Thyroid gland (tissue), 4 donors: ENCODE measurements around the gene DENND1A. TPM values are rescaled to one million over a fixed set of nuclear protein-coding genes. Genes with fewer than 3 reads are reported as not detected.

Source experiments
- DNase-seq, 2 donors: peaks; one replicate each; pipeline ENCODE4 v3.0.0-alpha.2; 2019
- H3K27ac ChIP-seq, 3 donors: fragments of 200-600 bp; sonication (generic); 1 replicate in 2 of 3; 2 replicates in 1 of 3; pipeline ENCODE4 v1.5.1; 2016 to 2019; ENCODE audit warnings: mild to moderate bottlenecking in 1 of 3, moderate library complexity in 1 of 3
- H3K27me3 ChIP-seq: fragments of 200-600 bp; sonication (generic); one replicate; pipeline ENCODE4 v1.5.1; 2019
- H3K36me3 ChIP-seq, 2 donors: fragments of 200-600 bp; sonication (generic); one replicate each; pipeline ENCODE4 v1.5.1; 2016 to 2019
- H3K4me1 ChIP-seq, 2 donors: fragments of 200-600 bp; sonication (generic); one replicate each; pipeline ENCODE4 v1.5.1; 2017 to 2019
- H3K4me3 ChIP-seq, 3 donors: fragments of 200-600 bp; sonication (generic); replicated peaks in 1 of 3; 1 replicate in 2 of 3; 2 replicates in 1 of 3; pipeline ENCODE4 v1.5.1; 2016; ENCODE audit warnings: mild to moderate bottlenecking in 1 of 3
- H3K9me3 ChIP-seq: fragments of 200-600 bp; sonication (generic); one replicate; pipeline ENCODE4 v1.5.1; 2017
- CTCF ChIP-seq, 6 experiments: fragments of 200-600 bp in 3 of 6; fragments of 450-650 bp in 3 of 6; sonication (generic) in 3 of 6; IDR thresholded peaks; one replicate each; pipeline ENCODE4 v1.5.1; 2016 to 2019; ENCODE audit warnings: antibody characterized with exemption in 6 of 6, mild to moderate bottlenecking in 2 of 6, inconsistent platforms in 1 of 6, moderate library complexity in 1 of 6
- POLR2A ChIP-seq, 2 donors: fragments of 450-650 bp; IDR thresholded peaks; one replicate each; pipeline ENCODE4 v1.6.1; 2017; ENCODE audit warnings: antibody characterized with exemption in 2 of 2, mild to moderate bottlenecking in 2 of 2, moderate library complexity in 1 of 2
- WGBS, 2 donors: methylation state at CpG; one replicate each; pipeline ENCODE4 v1.1.5; 2017; 5-methylcytosine and 5-hydroxymethylcytosine counted together
- intact Hi-C: fragments of 100-400 bp; cut with DNase I; formaldehyde crosslinking; loops from one replicate; pipeline ENCODE4 v1.15.1; 2023
- total RNA-seq, 4 donors: library from RNA; depleted of rRNA; stranded (reverse); fragments of >200 nt; gene quantifications; one replicate each; pipeline ENCODE4 v1.2.3, GENCODE V29; 2016

Gene DENND1A
- total RNA-seq, 4 donors from 2014 or later, result 18.8 to 34.4 (median 28.2) TPM

DNA sequence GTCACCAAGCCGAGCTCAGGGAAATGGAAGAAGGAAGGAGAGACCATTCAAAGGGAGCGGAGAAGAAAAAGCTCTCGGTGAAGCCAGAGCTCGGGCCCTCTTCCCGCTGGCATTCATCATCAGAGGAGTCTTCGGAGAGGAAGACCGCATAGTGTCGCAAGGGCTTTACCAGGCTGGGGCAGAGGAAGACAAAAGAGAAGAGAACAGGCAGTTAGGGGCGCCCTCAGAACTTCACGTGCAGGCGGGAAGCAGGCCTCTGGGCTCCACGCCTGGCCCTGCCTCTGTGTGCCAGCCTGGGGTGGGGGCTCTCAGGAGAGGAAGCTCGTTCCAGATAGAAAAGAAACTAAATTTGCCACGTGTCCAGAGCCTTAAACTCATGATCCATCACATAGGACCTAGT lies 542.2 kb downstream of the DENND1A start:
- DNase-seq, result no peak
- H3K4me1 ChIP-seq, result peaks cover 6 to 14% of the 10 kb centered on the region in 2 donors
- no peak overlapping the region for H3K4me3 ChIP-seq
- intact Hi-C loops, result loop anchor here (5.0 kb wide), 1 partner anchor 35 kb away; no protein-coding TSS in a partner anchor
- H3K9me3 ChIP-seq, result no peaks in the 10 kb centered on the region
- H3K27me3 ChIP-seq, result no peaks in the 10 kb centered on the region
- no peak overlapping the region for H3K27ac ChIP-seq
- no peak for TF ChIP-seq CTCF (IDR thresholded peaks at IDR 0.05)
- TF ChIP-seq POLR2A (IDR thresholded peaks at IDR 0.05), result no peak
- 84 to 87% methylated on average over 14 of the region's 14 CpGs for WGBS, 2 donors
- no peaks in the 10 kb centered on the region for H3K36me3 ChIP-seq

GRCh38 chr9:123383512-123384170 lies 546.3 kb downstream of the DENND1A start:
- no peak overlapping the region for H3K27ac ChIP-seq
- WGBS, 2 donors, result 78 to 86% methylated on average over 12 to 25 of the region's 27 CpGs
- intact Hi-C loops, result no loop called here

GRCh38 chr9:123382653-123383511 lies 547.0 kb downstream of the DENND1A start:
- H3K27ac ChIP-seq, result no peak overlapping the region
- no peaks in the 10 kb centered on the region for H3K4me1 ChIP-seq
- 93 to 97% methylated on average over 23 to 27 of the region's 27 CpGs for WGBS, 2 donors
- TF ChIP-seq CTCF (IDR thresholded peaks at IDR 0.05) (no peak), POLR2A (IDR thresholded peaks at IDR 0.05) (no peak)
- intact Hi-C loops, result no loop called here
- no peaks in the 10 kb centered on the region for H3K27me3 ChIP-seq
- H3K36me3 ChIP-seq, result no peaks in the 10 kb centered on the region
- DNase-seq, result no peak
- H3K9me3 ChIP-seq, result no peaks in the 10 kb centered on the region
- H3K4me3 ChIP-seq, result no peak overlapping the region

More at GRCh38 chr9:123383512-123384170, 546.3 kb downstream of the DENND1A start:
- TF ChIP-seq POLR2A (IDR thresholded peaks at IDR 0.05) (no peak), CTCF (IDR thresholded peaks at IDR 0.05) (no peak)
- no peak for DNase-seq
- no peaks in the 10 kb centered on the region for H3K9me3 ChIP-seq
- H3K4me1 ChIP-seq, result no peaks in the 10 kb centered on the region
- H3K36me3 ChIP-seq, result no peaks in the 10 kb centered on the region
- no peak overlapping the region for H3K4me3 ChIP-seq
- no peaks in the 10 kb centered on the region for H3K27me3 ChIP-seq

GRCh38 chr9:123380852-123381705 lies 548.8 kb downstream of the DENND1A start:
- H3K27ac ChIP-seq, result no peak overlapping the region
- no peak for TF ChIP-seq POLR2A (IDR thresholded peaks at IDR 0.05)
- no peak for TF ChIP-seq CTCF (IDR thresholded peaks at IDR 0.05)
- H3K9me3 ChIP-seq, result no peaks in the 10 kb centered on the region
- WGBS, 2 donors, result 92% methylated on average over 23 to 26 of the region's 28 CpGs
- H3K4me1 ChIP-seq, result peaks cover 4 to 6% of the 10 kb centered on the region in 2 donors
- no peak overlapping the region for H3K4me3 ChIP-seq
- DNase-seq, result no peak
- intact Hi-C loops, result no loop called here
- H3K27me3 ChIP-seq, result no peaks in the 10 kb centered on the region
- no peaks in the 10 kb centered on the region for H3K36me3 ChIP-seq
